K562 (cell line): ENCODE data around the gene CHCHD10. TPM values are rescaled to one million over a fixed set of nuclear protein-coding genes. Genes with fewer than 3 reads are reported as not detected.

Experiments
- ADNP ChIP-seq: fragments of 200-800 bp; sonication (Bioruptor generic); IDR thresholded peaks from 2 replicates; pipeline ENCODE4 v1.6.1; 2016; ENCODE audit warnings: missing genetic modification characterization, missing compliant biosample characterization
- C11orf30 ChIP-seq: fragments of 450-650 bp; IDR thresholded peaks from 2 replicates; pipeline ENCODE4 v1.6.1; 2016; ENCODE audit warnings: low read depth, mild to moderate bottlenecking
- MTF1 ChIP-seq: fragments of 250-450 bp; sonication (Bioruptor Pico); IDR thresholded peaks from 2 replicates; pipeline ENCODE4 v1.9.0; 2021; ENCODE audit warnings: moderate library complexity, mild to moderate bottlenecking, inconsistent platforms, borderline replicate concordance
- NR2C2 ChIP-seq, 2 experiments: fragments of 200-800 bp in 1 of 2; sonication (Bioruptor generic) in 1 of 2; sonication (generic) in 1 of 2; formaldehyde crosslinking in 1 of 2; IDR thresholded peaks; 2 replicates each; pipeline versions ENCODE4 v1.6.1 to v1.8.0; 2016 to 2022; ENCODE audit warnings: mild to moderate bottlenecking in 1 of 2, missing compliant biosample characterization in 1 of 2, missing genetic modification characterization in 1 of 2, missing genetic modification reagents in 1 of 2
- SUPT5H ChIP-seq: fragments of 450-650 bp; IDR thresholded peaks from 2 replicates; pipeline ENCODE4 v1.6.1; 2016
- TRIM24 ChIP-seq, 2 experiments: fragments of 450-650 bp; IDR thresholded peaks; 2 replicates each; pipeline ENCODE4 v1.6.1; 2016
- ZNF347 ChIP-seq: fragments of 450-650 bp; formaldehyde crosslinking; IDR thresholded peaks from 2 replicates; pipeline ENCODE4 v1.4.0; 2020; ENCODE audit warnings: low read depth, mild to moderate bottlenecking, moderate library complexity
- ZNF79 ChIP-seq: fragments of 250-450 bp; sonication (Bioruptor Pico); IDR thresholded peaks from 2 replicates; pipeline ENCODE4 v1.4.0; 2020; ENCODE audit warnings: low read depth, mild to moderate bottlenecking, moderate library complexity
- polyA plus RNA-seq, 8 experiments: library from polyadenylated mRNA; depleted of rRNA in 4 of 8; stranded (reverse) in 5 of 8; unstranded in 3 of 8; fragments of >200 nt; fragmentation: Nextera tagmentation in 2 of 8; fragmentation: Illumina TruSeq in 1 of 8; extraction: Ambion mirVana in 2 of 8; extraction: Trizol in 1 of 8; gene quantifications; 2 replicates each; pipeline versions ENCODE4 v1.2.1 to v1.2.3, GENCODE V29; 2011 to 2014; ENCODE audit warnings: inconsistent platforms in 1 of 8, missing spikeins in 1 of 8
- total RNA-seq, 7 experiments: library from RNA; depleted of rRNA in 6 of 7; stranded (reverse); fragments of >200 nt in 6 of 7; fragmentation: Illumina TruSeq in 2 of 7; extraction: Trizol in 2 of 7; gene quantifications; 2 replicates each; pipeline versions ENCODE4 v1.2.1 to v1.2.3, GENCODE V29; 2011 to 2021; ENCODE audit warnings: low replicate concordance in 1 of 7
- TF ChIP-seq, protein P1 (sequence below): sonication (generic); formaldehyde crosslinking; IDR thresholded peaks from 2 replicates; pipeline ENCODE4 v1.8.0; 2023; ENCODE audit warnings: mild to moderate bottlenecking, missing genetic modification reagents
- TF ChIP-seq, protein P2 (sequence below): fragments of 450-650 bp; IDR thresholded peaks from 2 replicates; pipeline ENCODE4 v1.6.1; 2017; ENCODE audit warnings: mild to moderate bottlenecking, moderate library complexity

The CHCHD10 gene
- total and polyA plus RNA-seq, 9 of the 15 experiments (the other 6 are each of a cell fraction or from before 2014, with no cell fraction given) = 15.2 to 292 (median 102) TPM

DNA sequence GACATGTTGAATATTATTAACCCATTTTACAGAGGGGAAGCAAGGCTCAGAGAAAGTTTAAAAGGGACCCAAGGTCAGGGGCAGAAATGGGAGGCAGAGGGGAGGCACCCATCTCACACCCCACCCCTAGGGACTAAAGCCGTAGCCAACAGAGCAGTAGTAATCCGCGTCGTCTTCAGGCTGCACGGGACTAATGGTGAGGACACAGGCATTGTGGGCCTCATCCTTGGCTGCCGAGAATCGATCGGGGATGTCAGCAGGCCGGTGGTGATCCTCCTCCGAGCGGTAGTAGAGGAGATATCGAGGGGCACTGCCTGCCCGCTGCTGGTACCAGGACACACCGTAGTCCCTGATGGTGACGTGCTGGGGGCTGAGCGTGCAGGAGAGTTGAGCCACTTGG, 15.0 kb downstream of the CHCHD10 start (continued):
- TF ChIP-seq SUPT5H (no peak), ZNF79 (CRISPR knock-in tag) (no peak), C11orf30 (no peak), NR2C2 (CRISPR knock-in tag; IDR thresholded peaks at IDR 0.05) (no peak), NR2C2 (tag; IDR thresholded peaks at IDR 0.05) (no peak), ZNF347 (CRISPR knock-in tag) (no peak), ADNP (tag) (no peak), MTF1 (CRISPR knock-in tag) (no peak), TRIM24 (IDR thresholded peaks at IDR 0.05) (no peak)
- TF ChIP-seq, protein P1, sequence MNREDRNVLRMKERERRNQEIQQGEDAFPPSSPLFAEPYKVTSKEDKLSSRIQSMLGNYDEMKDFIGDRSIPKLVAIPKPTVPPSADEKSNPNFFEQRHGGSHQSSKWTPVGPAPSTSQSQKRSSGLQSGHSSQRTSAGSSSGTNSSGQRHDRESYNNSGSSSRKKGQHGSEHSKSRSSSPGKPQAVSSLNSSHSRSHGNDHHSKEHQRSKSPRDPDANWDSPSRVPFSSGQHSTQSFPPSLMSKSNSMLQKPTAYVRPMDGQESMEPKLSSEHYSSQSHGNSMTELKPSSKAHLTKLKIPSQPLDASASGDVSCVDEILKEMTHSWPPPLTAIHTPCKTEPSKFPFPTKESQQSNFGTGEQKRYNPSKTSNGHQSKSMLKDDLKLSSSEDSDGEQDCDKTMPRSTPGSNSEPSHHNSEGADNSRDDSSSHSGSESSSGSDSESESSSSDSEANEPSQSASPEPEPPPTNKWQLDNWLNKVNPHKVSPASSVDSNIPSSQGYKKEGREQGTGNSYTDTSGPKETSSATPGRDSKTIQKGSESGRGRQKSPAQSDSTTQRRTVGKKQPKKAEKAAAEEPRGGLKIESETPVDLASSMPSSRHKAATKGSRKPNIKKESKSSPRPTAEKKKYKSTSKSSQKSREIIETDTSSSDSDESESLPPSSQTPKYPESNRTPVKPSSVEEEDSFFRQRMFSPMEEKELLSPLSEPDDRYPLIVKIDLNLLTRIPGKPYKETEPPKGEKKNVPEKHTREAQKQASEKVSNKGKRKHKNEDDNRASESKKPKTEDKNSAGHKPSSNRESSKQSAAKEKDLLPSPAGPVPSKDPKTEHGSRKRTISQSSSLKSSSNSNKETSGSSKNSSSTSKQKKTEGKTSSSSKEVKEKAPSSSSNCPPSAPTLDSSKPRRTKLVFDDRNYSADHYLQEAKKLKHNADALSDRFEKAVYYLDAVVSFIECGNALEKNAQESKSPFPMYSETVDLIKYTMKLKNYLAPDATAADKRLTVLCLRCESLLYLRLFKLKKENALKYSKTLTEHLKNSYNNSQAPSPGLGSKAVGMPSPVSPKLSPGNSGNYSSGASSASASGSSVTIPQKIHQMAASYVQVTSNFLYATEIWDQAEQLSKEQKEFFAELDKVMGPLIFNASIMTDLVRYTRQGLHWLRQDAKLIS (CRISPR knock-in tag) = no peak
- TF ChIP-seq, protein P2, sequence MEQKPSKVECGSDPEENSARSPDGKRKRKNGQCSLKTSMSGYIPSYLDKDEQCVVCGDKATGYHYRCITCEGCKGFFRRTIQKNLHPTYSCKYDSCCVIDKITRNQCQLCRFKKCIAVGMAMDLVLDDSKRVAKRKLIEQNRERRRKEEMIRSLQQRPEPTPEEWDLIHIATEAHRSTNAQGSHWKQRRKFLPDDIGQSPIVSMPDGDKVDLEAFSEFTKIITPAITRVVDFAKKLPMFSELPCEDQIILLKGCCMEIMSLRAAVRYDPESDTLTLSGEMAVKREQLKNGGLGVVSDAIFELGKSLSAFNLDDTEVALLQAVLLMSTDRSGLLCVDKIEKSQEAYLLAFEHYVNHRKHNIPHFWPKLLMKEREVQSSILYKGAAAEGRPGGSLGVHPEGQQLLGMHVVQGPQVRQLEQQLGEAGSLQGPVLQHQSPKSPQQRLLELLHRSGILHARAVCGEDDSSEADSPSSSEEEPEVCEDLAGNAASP = no peak
- TF ChIP-seq, all 486 proteins: peak for 0
